IPS DF 6.9 (cell line): Measurements from ENCODE around the gene NECTIN1.

Source experiments
- DNase-seq: peaks from one replicate; pipeline ENCODE4 v3.0.0-alpha.2; 2013; ENCODE audit warnings: low read depth, low spot score
- H3K27ac ChIP-seq: one replicate; pipeline ENCODE4 v1.5.1; 2013; ENCODE audit warnings: low read length, control low read depth
- H3K27me3 ChIP-seq: 2 replicates; pipeline ENCODE4 v1.6.1; 2013; ENCODE audit warnings: mild to moderate bottlenecking, low read length; ENCODE audit not compliant: control insufficient read depth, insufficient read depth
- H3K36me3 ChIP-seq: 2 replicates; pipeline ENCODE4 v1.6.1; 2013; ENCODE audit warnings: low read length; ENCODE audit not compliant: control insufficient read depth, insufficient read depth
- H3K4me1 ChIP-seq: 2 replicates; pipeline ENCODE4 v1.6.1; 2013; ENCODE audit warnings: low read length; ENCODE audit not compliant: control insufficient read depth, insufficient read depth
- H3K4me3 ChIP-seq: 2 replicates; pipeline ENCODE4 v1.5.1; 2013; ENCODE audit warnings: mild to moderate bottlenecking, low read length
- H3K9me3 ChIP-seq: 2 replicates; pipeline ENCODE4 v1.6.1; 2013; ENCODE audit warnings: low read length, inconsistent platforms; ENCODE audit not compliant: control insufficient read depth, insufficient read depth
- WGBS: extraction: QIAGEN DNeasy Blood & Tissue Kit; methylation state at CpG from one replicate; pipeline ENCODE4 v1.1.7; 2013; ENCODE audit warnings: mixed read lengths, missing lambda C conversion rate; ENCODE audit not compliant: insufficient read length, insufficient coverage; 5-methylcytosine and 5-hydroxymethylcytosine counted together

NECTIN1 gene

GRCh38 chr11:119680541-119681360 is 48.2 kb downstream of the NECTIN1 start:
- no peak for DNase-seq
- peaks cover 12% of the 10 kb centered on the region for H3K4me1 ChIP-seq
- H3K36me3 ChIP-seq, result peaks cover 25% of the 10 kb centered on the region
- no CpG with 5 or more reads among the region's 11 CpGs for WGBS
- no peaks in the 10 kb centered on the region for H3K27me3 ChIP-seq
- H3K9me3 ChIP-seq, result 0 out of 2 replicates have a peak, but pooled peaks cover 2% of the 10 kb centered on the region
- no peak overlapping the region for H3K4me3 ChIP-seq
- H3K27ac ChIP-seq, result no peak overlapping the region

GRCh38 chr11:119679346-119679745 is 49.7 kb downstream of the NECTIN1 start:
- Histone ChIP-seq H3K4me1 (peaks cover 6% of the 10 kb centered on the region), H3K4me3 (no peak overlapping the region), H3K27ac (no peak overlapping the region), H3K36me3 (peaks cover 32% of the 10 kb centered on the region), H3K27me3 (no peaks in the 10 kb centered on the region), H3K9me3 (0 out of 2 replicates have a peak, but pooled peaks cover 2% of the 10 kb centered on the region)
- WGBS, result no CpG with 5 or more reads among the region's 7 CpGs
- no peak for DNase-seq

- Histone ChIP-seq H3K9me3 (0 out of 2 replicates have a peak, but pooled peaks cover 2% of the 10 kb centered on the region), H3K27ac (no peak overlapping the region), H3K27me3 (no peaks in the 10 kb centered on the region), H3K36me3 (peaks cover 38% of the 10 kb centered on the region), H3K4me3 (no peak overlapping the region), H3K4me1 (peaks cover 2% of the 10 kb centered on the region; the same call in 1 of the 2 replicates)
- DNase-seq, result no peak
- no CpG with 5 or more reads among the region's 21 CpGs for WGBS
Observed at GRCh38 chr11:119678351-119678750, 50.6 kb downstream of the NECTIN1 start.

GRCh38 chr11:119677840-119678239 is 51.2 kb downstream of the NECTIN1 start:
- H3K4me1 ChIP-seq, result peaks cover 2% of the 10 kb centered on the region; the same call in 1 of the 2 replicates
- H3K27me3 ChIP-seq, result no peaks in the 10 kb centered on the region
- no peak for DNase-seq
- 0 out of 2 replicates have a peak, but pooled peaks cover 2% of the 10 kb centered on the region for H3K9me3 ChIP-seq
- H3K4me3 ChIP-seq, result no peak overlapping the region
- WGBS, result no CpG with 5 or more reads among the region's 9 CpGs
- peaks cover 41% of the 10 kb centered on the region for H3K36me3 ChIP-seq
- no peak overlapping the region for H3K27ac ChIP-seq

- Histone ChIP-seq H3K4me3 (no peak overlapping the region), H3K9me3 (0 out of 2 replicates have a peak, but pooled peaks cover 2% of the 10 kb centered on the region), H3K27me3 (no peaks in the 10 kb centered on the region), H3K36me3 (peaks cover 46% of the 10 kb centered on the region), H3K27ac (no peak overlapping the region), H3K4me1 (peaks cover 2% of the 10 kb centered on the region; the same call in 1 of the 2 replicates)
- no CpG with 5 or more reads among the region's 10 CpGs for WGBS
- no peak for DNase-seq
Observed at GRCh38 chr11:119676461-119677020, 52.5 kb downstream of the NECTIN1 start.

- no peak for DNase-seq
- WGBS, result no CpG with 5 or more reads among the region's 15 CpGs
- Histone ChIP-seq H3K36me3 (peaks cover 43% of the 10 kb centered on the region), H3K27me3 (no peaks in the 10 kb centered on the region), H3K27ac (no peak overlapping the region), H3K9me3 (0 out of 2 replicates have a peak, but pooled peaks cover 2% of the 10 kb centered on the region), H3K4me3 (no peak overlapping the region), H3K4me1 (peaks cover 2% of the 10 kb centered on the region; the same call in 1 of the 2 replicates)
Observed at GRCh38 chr11:119673759-119674336, 55.2 kb downstream of the NECTIN1 start.

GRCh38 chr11:119673052-119673758 is 55.8 kb downstream of the NECTIN1 start:
- Histone ChIP-seq H3K9me3 (0 out of 2 replicates have a peak, but pooled peaks cover 2% of the 10 kb centered on the region), H3K36me3 (peaks cover 39% of the 10 kb centered on the region), H3K4me3 (no peak overlapping the region), H3K27me3 (no peaks in the 10 kb centered on the region), H3K4me1 (peaks cover 2% of the 10 kb centered on the region; the same call in 1 of the 2 replicates), H3K27ac (no peak overlapping the region)
- DNase-seq, result no peak
- no CpG with 5 or more reads among the region's 13 CpGs for WGBS

GRCh38 chr11:119672597-119672996 is 56.4 kb downstream of the NECTIN1 start:
- no peaks in the 10 kb centered on the region for H3K27me3 ChIP-seq
- peaks cover 33% of the 10 kb centered on the region for H3K36me3 ChIP-seq
- no peak for DNase-seq
- no peak overlapping the region for H3K4me3 ChIP-seq
- peaks cover 2% of the 10 kb centered on the region; the same call in 1 of the 2 replicates for H3K4me1 ChIP-seq
- no peak overlapping the region for H3K27ac ChIP-seq
- WGBS, result no CpG with 5 or more reads among the region's 7 CpGs
- no peaks in the 10 kb centered on the region for H3K9me3 ChIP-seq

- no CpG with 5 or more reads among the region's 12 CpGs for WGBS
- Histone ChIP-seq H3K27me3 (no peaks in the 10 kb centered on the region), H3K4me3 (no peak overlapping the region), H3K9me3 (no peaks in the 10 kb centered on the region), H3K4me1 (peaks cover 2% of the 10 kb centered on the region; the same call in 1 of the 2 replicates), H3K36me3 (peaks cover 24% of the 10 kb centered on the region), H3K27ac (no peak overlapping the region)
- DNase-seq, result no peak
Observed at GRCh38 chr11:119671561-119672015, 57.4 kb downstream of the NECTIN1 start.

- H3K27me3 ChIP-seq, result no peaks in the 10 kb centered on the region
- H3K9me3 ChIP-seq, result no peaks in the 10 kb centered on the region
- WGBS, result no CpG with 5 or more reads among the region's 5 CpGs
- H3K4me3 ChIP-seq, result no peak overlapping the region
- peaks cover 22% of the 10 kb centered on the region for H3K36me3 ChIP-seq
- H3K27ac ChIP-seq, result no peak overlapping the region
- no peak for DNase-seq
- no peaks in the 10 kb centered on the region; the same call in 1 of the 2 replicates for H3K4me1 ChIP-seq
Observed at GRCh38 chr11:119671051-119671450, 57.9 kb downstream of the NECTIN1 start.
